ENCODE results near the gene LRPAP1.
"Not testable (repeated sequence)": the region's sequence is repeated elsewhere in the genome, so short reads cannot be mapped to it uniquely, and the experiment has no call there.

LRPAP1 gene

DNA sequence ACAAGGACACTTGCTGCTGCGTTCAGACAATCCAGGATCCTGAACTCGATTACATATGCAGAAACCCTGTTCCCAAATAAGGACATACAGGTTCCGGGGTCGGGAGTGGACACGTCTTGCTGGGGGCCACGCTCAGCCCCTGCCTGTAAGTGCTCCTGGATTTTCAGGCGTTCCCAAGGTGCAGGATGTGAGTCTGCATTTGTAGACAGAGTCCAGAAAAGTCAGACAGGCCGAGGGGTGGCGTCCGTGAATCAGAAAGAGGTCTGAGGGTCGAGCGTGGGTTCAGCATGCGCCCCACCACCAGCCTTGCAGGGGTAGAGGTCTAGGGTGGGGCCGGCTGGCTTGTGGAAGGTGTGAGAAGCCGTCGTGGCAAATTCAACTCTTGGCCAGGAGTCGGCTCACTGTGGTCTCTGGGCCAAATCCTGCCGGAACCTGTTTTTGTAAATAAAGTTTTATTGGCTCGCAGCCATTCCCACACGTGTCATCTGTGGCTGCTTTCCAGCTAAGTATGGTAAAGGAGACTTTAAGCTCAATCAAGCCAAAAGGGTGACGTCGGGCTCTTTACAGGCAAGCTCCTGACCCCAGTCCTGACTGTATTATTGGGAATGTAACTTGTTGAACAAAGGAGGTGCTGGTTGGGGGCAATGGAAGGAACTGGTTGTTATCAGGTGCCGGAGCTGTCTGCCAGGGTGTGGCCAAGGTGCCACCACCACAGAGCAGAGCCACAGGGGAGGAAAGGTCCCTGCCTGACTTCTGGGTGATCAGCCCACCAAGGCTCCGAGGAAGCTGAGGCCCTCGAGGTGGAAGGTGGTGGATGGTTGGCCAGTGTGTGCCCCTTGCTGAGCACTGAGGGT, 61.8 kb downstream of the LRPAP1 start:
- DNase-seq, result no peak

DNA sequence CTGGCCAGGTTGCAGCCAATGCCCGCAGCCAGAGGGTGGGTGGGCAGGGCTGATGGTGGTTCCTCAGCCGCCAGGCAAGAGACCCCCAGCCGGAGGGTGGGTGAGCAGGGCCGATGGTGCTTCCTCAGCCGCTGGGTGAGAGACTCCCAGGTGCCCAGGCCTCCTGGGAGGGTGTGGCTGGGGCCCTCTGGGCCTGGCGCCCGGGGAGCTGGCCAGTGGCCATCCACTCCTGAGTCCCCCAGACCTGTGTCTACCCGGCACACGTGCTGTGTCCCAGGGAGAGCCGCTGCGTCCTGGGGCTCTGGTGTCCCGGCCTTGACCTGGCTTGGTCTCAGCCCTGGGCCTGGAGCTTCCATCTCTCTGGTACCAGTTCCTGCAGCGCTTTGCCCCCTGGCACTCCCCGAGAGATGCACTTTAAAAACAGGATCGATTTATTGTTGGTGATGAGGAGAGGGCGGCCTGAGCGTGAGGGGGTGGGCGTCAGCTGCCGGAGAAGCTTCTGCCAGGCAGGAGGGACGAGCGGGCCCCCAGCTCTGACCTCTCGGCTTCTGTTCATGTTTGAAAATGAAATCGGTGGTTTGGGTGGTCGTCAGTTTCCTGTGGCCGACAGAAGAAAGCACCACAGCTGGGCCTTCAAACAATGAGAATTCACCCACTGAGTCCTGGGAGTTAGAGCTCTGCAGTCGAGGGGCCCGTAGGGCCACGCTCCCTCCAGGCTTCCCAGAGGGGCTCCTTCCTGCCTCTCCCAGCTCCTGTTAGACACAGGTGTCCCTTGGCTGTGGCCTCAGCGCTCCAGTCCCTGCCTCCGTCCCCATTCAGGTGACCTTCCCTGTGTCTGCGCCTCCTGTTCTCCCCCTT, 62.6 kb downstream of the LRPAP1 start:
- no peak for DNase-seq

DNA sequence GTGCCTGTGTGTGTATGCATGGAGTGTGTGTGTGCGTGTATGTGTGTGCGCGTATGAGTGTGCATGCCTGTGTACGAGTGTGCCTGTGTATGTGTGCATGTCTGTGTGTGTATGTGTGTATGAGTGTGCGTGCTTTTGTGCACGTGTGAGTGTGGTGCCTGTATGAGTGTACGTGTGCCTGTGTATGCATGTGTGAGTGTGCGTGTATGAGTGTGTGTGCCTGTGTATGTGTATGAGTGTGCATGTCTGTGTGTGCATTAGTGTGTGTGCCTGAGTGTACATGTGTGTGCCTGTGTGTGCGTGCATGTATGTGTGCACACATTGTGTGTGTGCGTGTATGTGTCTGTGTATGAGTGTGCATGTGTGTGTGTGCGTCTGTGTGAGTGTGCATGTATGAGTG, 63.4 kb downstream of the LRPAP1 start:
- no peak for DNase-seq

DNA sequence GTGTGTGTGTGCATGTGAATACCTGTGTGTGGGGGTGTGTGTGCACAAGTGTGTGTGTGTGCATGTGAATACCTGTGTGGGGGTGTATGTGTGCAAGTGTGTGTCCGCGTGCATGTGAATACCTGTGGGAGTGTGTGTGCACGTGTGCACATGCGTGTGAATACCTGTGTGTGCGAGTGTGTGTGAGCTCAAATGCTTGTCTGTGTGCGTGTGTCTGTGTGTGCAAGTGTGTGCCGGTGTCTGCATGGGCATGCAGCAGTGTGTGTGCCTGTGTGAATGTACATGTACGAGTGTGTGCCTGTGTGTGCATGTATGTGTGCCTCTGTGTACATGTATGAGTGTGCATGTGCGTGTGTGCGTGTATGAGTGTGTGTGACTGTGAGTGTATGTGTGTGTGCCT, 64.1 kb downstream of the LRPAP1 start:
- DNase-seq, result no peak

DNA sequence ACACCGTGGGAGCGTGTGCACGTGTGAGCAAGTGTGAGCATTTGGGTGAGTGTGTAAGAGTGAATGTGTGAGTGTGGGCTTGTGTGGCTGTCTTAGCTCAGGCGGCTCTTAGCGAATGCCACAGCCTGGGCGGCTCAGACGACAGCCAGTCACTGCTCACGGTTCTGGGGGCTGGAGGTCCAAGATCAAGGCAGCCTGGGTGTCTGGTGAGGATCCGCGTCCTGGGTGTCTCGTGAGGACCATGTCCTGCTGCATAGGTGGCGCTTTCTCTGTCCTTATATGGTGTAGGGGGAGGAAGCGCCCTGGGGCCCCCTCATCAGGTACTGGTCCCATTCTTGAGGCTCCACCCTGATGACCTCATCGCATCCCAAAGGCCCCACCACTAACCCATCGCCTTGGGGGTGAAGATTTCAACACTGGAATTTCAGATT, 64.6 kb downstream of the LRPAP1 start:
- no peak for DNase-seq

DNA sequence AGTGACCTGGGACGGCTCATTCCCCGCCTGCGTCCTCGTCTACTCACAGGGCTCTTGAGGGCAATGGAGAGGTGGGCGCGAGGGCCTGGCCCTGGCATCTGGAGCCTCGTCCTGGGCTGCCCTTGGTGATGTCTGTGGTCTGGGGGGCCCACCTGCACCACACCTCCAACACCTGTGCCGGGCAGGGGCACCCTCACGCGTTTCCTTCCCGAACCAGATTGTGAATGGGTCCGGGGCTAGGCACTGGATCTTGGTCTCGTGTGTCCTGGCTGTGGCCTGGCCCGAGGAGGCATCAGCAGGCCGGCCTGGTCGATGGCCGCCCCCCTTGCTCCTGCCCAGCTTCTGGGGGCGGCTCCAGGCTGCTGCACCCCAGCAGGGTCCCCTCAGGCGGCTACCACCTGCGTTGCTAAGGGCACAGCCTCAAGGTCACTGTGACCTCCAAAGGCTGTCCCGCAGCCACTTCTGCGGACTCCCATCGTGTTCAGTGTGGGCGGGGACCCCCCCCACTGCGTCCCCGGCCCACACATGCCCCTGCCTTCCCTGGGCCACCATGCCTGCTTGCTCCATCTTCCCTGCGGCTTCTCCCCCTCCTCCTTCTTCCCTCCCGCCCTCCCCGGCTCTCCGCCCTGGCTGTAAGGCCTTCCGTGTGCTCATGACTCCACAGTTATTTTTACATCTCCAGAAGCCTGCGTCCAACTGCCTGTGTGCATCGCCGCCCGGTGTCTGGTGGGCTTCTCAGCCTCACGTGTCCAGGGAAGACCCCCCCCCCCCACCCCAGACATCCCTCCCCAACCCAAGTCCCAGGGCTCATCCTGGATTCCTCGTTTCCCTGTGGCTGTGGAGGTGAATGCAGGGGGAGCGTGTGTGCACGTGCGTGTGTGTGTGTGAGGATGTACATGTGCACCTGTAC, 65.3 kb downstream of the LRPAP1 start:
- DNase-seq, result no peak

DNA sequence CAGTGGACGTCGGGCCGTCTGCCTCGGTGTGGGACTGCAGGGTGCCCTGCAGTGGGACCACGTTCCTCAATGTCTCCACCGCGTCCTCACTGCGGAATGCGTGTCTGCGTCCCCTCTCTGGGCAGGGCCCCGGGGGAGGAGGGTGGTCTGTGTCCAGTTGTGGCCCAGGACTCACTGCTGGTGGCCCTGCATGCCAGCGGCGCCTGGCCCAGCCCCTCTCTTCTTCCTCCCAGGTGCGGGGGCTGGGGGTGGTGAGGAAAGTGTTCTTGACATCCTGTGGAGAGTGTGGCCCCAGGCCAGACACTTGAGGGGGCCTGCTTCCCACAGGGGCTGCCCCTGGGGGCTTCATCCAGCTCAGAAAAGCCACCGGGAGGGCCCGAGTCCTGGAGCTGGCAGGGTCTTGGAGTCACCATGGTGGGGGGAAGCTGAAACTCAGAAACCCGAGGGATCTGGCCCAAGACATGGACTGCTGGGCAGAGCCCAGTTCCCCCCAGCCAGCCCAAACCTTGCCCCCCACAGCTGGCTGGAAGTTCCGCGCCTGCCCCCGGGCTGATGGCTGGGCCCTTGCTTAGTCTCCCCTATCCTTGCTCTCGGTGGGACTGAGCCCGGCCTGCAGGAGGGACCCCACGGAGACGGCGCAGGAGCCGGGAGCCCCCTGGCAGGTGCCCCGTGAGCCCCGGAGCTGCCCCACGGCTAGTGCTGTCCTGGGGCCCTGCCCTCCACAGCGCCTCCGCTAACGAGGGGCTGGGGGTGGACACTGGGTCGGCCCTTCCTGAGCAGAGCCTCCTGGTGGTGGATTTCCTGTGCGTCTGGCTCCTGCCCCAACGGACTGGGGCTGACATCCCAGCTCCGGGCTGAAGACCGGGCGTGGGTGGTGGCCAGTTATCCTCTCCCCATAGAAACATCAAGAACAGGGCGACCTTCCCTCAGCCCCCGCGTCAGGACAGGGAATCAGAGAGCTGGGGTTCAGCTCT, 66.2 kb downstream of the LRPAP1 start:
- DNase-seq, result no peak

DNA sequence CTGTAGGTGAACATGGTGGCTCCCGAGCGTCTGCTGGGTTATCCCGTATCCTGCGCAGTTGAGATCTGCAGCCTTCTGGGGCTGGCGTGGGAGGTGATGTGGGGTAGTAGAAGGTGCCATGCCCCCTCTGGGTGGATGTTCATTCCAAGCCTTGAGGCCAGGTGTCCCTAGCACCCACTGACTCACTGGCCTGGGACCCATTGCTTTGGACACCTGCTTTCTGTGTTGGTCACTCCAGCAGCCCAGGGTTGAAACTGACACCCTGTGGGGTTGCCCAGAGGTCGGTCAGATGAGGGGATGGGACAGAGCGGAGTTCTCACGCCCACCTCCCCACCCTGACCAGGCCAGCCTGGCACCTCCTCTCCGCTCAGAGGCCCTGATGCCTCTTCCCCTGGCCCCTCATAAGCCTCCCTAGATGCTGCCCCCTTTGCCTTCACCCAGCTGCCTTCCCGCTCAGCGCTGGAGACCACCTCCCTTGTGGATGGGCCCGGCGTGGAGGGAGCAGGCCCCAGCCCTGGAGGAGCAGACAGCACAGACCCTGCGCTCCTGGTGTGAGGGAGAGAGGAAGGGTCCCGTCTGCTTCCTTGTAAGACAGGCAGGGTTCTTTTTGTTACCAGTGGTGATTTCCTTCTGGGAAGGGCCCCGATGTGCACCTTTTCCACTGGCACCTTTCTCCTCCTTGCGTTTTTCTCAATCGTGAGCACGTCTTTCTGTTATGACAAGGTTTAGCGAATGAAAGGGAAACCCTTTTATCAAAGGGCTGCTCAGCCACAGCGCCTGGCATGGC, 67.1 kb downstream of the LRPAP1 start:
- DNase-seq, result no peak

DNA sequence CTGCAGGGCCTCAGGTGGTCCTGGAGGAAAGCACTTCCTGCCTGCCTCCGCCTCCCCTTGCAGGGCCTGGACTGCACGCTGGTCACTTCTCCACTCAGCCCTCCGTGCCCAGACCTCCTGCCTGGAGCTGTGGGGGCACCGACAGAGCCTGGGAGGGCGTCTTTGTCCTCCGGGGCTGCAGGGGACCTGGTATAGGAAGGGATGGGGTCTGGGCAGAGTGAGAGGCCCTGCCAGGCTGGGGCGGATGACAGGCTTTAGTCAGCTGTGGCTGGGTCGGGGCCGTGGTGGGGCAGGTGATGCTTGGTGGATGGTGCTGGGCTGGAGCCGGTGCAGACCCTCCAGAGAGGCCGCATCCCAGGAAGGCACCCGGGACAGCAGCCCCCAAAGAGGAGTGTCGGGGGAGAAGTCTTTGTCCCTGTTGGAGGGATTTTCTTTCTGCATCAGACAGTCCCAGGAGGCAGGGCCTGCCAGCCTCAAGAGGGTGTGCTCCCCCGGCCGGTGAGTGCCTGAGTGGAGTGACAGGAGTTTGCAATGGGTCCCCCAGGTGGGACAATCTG, 67.8 kb downstream of the LRPAP1 start:
- no peak for DNase-seq

DNA sequence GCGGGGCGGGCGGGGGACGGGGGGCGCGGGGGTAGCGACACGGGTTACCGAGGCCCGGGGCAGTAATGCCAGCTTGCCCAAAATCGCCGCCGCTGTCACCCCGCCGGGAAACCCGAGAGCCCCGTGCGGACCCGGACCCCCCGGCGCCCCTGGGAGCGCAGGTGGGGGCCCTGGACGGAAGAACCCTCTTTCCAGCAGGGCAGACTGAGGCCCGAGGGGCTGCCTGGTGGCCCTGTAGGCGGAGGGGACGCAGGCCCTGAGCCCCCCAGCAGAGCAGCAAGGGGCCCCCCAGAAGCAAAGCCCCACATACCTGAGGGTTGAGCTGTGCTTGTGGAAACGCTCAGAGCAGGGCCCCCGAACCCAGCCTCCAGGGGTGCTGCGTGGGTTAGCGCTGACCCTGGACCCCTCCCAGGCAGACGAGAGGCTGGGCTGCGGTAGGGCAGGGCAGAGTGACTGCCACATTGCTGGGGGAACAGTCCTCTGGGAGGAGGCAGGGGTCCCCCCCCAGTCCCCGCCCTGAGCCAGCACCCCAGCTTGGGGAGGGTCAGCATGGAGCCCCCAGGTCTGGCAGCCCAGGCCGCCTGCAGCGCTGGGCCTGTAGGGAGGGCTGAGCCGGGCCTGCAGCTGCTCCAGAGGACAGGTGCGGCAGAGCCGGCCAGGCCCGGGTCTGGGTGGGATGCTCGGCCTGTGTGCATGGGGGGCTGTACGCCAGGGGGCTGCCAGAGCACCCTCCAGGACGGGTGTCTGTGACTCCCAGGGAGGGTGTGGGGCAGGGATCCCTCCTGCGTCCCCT, 68.5 kb downstream of the LRPAP1 start:
- DNase-seq, result no peak

DNA sequence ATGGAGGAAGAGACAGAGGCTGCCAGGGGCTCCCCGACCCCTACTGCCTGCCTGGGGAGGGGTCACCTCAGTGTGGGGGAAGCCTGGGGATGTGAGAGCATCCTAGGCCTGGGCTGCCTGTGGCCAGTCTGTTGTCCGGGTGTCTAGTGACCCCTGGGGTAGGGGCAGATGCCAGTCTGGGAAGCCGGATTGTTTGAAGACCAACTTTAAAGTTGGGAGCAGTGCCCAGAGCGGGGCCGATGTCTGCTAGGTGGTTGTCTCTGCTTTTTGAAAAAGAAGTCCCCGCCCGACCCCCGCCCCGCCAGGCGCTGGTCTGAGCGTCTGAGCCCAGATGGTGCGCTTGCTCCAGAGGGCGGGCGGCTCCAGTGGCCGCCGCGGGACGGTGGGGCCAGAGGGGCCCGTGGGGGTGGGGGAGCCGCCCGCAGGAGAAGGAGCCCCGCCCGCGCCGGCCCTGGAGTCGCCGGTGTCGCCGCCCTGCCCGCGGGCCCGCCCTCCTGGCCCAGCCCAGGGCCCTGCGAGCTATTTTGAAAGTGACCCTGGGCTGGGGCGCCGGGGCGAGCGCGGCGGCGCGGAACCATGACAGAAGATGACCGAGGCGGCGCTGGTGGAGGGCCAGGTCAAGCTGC, 69.3 kb downstream of the LRPAP1 start, which contains the start of gene DOK7:
DOK7 (plus strand) TSS at position 517 of the 626 bp plus-strand sequence; CDS start at position 587, 70 bp downstream.
- no peak for DNase-seq

DNA sequence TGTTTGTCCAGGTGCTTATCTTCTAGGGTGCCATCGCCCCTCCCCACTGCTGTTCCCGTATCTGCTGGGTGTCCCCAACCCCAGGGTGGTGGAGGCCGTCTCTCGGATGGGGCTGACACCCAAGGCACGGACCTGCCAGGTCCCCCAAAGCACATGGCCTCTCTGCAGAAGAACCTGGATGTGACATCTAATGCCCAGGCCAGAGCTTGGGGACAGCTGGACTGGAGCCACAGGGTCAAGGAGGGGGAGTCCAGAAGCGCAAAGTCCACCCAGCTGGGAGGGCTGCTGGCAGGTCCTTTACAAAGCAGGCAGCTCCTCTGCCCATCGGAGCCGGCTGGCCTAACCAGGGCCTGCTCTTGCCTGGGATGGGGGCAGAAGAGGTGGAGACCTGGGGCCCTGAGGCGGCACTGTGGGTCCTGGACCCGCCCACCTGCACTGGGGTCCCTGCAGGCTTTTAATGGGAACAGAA, 69.9 kb downstream of the LRPAP1 start:
- no peak for DNase-seq

DNA sequence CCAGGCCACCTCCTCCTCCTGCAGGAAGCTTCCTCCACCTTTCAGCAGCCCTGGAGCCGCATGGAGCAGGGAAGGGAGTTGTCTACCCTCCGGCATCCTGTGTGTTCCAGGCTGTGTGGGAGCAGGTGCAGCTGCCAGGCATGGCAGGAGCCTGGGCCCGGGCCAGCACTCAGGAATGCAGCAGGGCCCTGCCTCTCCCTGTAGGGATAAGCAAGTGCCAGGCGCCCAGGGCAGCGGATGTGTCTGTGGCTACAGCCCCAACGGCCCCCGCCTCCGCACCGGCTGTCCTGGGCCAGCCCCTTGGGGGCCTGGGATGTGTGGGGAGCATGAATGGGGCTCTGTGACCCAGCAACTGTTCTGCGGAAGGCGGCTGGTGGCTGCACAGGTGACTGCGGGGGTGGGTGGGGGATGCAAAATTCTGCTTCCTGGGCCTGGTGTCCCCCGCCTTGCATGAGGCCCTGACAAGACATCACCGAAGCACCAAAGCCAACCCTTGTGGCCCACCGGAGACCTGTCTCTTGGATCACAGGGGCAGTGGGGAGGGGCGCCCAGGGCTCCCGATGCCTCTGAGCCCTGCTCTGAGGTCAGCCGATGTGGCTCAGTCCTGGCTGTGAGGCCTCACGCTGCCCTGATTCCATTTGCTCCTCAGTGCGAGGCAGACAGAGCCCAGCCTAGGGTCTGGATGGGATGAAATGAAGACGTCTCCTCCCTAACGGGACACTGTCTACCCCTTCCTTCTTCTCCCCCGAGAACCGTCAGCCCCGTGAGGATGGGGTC, 70.5 kb downstream of the LRPAP1 start:
- no peak for DNase-seq

DNA sequence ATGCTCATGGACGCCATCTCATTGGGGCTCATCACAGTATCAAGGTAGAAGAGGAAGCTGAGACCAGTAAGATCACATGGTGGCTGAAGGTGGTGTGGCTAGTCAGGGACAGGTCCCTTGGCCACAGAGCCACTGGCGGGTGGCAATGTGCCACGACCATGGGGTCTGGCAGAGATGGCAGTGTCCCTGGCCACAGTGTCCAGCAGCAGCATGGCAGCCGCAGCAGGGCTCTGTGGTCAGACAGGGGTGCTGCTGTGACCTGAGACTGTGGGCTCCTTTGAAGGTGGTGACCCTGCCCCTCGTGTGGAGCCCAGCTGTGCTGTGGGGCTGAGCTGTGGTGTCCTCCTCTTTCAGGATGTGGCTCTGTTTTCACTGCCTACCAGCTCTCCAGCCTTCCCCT, 71.3 kb downstream of the LRPAP1 start:
- DNase-seq, result no peak

DNA sequence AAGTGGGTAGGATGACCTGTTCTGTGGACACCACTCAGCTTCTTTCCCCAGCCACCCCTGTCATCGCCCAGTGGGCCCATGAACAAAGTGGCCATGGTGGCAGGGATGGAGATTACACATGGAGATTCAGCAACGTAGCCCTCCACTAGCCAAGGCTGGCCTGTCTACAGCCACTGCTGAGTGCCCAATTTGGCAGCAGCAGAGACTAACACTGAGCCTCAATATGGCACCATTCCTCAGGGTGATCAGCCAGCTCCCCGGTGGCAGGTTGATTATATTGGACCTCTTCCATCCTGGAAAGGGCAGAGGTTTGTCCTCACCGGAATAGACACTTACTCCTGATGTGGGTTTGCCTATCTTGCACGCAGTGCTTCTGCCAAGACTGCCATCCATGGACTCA, 73.1 kb downstream of the LRPAP1 start:
- not testable (repeated sequence) for DNase-seq

DNA sequence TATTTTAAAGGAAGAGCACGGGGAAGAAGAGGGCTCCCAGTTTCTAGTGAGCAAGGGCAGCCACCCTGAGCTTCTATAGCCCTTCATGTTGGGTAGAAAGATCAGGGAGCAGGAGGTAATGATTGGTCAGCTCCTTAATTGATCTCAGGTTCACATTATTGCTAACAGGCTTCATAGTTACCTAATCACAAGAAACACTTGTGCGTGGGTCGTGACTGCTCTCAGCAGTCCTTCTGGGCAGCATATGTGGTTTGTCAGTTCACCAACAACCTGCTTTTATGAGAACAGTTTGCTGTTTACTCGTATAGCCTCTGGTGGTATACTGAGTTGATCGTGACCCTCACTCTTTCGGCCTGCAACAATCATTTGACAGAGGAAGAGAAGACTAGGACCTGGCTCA, 73.9 kb downstream of the LRPAP1 start:
- no peak for DNase-seq

DNA sequence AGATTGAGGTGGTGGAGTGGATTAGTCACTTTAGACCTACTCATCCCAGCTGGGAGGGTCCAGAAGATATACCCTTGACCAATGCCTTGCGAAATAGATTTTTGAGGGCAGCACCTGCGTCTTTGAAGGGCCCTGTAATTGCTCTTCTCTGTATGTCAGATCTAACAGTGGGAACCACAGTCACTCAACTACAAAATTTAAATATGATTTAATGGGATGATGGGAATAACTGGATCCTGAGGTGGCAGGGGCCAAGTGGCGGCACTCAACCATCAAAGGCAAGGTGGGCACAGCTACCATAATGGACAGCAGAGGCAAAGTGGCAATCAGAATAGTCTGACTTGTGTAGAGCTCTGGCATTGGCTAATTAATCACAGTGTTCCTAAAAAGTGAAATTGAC, 76.6 kb downstream of the LRPAP1 start:
- not testable (repeated sequence) for DNase-seq
